HL-60 (cell line): ENCODE measurements around the gene GTPBP8.

Experiments
- GABPA ChIP-seq: IDR thresholded peaks from 2 replicates; pipeline ENCODE4 v1.6.1; 2012; ENCODE audit warnings: low read depth
- POLR2AphosphoS5 ChIP-seq: IDR thresholded peaks from 2 replicates; pipeline ENCODE4 v1.6.1; 2012; ENCODE audit warnings: low read depth
- REST ChIP-seq: IDR thresholded peaks from 2 replicates; pipeline ENCODE4 v1.6.1; 2012; ENCODE audit warnings: low read depth; ENCODE audit not compliant: insufficient replicate concordance
- TF ChIP-seq, protein P1 (sequence below): IDR thresholded peaks from one replicate; pipeline ENCODE4 v1.5.1; 2011; ENCODE audit warnings: low read length, control low read depth, inconsistent platforms; ENCODE audit not compliant: insufficient read depth

GRCh38 chr3:113035387-113035982, 44.7 kb downstream of the GTPBP8 start:
- TF ChIP-seq POLR2AphosphoS5 (no peak), REST (no peak), GABPA (no peak)
- TF ChIP-seq, protein P1, sequence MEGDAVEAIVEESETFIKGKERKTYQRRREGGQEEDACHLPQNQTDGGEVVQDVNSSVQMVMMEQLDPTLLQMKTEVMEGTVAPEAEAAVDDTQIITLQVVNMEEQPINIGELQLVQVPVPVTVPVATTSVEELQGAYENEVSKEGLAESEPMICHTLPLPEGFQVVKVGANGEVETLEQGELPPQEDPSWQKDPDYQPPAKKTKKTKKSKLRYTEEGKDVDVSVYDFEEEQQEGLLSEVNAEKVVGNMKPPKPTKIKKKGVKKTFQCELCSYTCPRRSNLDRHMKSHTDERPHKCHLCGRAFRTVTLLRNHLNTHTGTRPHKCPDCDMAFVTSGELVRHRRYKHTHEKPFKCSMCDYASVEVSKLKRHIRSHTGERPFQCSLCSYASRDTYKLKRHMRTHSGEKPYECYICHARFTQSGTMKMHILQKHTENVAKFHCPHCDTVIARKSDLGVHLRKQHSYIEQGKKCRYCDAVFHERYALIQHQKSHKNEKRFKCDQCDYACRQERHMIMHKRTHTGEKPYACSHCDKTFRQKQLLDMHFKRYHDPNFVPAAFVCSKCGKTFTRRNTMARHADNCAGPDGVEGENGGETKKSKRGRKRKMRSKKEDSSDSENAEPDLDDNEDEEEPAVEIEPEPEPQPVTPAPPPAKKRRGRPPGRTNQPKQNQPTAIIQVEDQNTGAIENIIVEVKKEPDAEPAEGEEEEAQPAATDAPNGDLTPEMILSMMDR, result peak; percentile 81
